Glomerular visceral epithelial cell (primary cell): Measurements from ENCODE around the gene TANGO6.
"Not testable (repeated sequence)": the region's sequence is repeated elsewhere in the genome, so short reads cannot be mapped to it uniquely, and the experiment has no call there.

Experiments
- DNase-seq: peaks from one replicate; pipeline ENCODE4 v3.0.0-alpha.2; 2016; ENCODE audit errors: extremely low spot score

The TANGO6 gene

GRCh38 chr16:68843482-68844210 lies at the start of gene TANGO6:
TANGO6 (plus strand) TSS chr16:68843531; CDS start chr16:68843618, 87 bp downstream.
- DNase-seq, result peak; percentile 78

GRCh38 chr16:68798398-68798797 lies 44.9 kb upstream of the TANGO6 start:
- no peak for DNase-seq

DNA sequence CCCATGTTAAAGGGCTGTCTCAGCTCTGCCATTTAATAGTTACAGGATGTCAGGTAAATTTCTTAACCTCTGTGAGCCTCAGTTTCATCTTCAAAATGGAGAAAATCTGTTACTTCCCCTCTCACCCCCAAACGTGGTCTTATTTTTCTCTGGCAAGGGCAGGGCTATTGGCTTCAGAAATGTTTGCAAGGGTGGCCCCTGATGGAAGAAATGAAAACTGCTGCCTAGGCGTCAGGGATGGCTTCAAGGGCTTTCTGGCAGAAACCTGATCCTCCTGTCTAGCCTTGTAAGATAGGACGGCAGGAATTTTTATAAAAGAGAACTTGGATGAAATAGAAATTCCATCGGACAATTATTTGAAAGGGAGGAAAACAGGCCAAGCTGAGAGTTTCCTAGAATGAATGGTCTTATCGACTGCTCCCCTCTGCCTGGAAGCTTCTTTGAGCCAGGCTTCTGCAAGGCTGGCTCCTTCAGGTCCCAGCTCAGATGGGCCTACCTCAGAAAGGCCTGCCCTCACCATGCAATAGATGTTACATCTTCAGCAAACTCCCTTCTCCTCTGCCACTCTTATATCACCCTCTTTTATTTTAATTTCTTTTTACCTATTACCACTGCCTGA lies 43.0 kb upstream of the TANGO6 start:
- peak; percentile 68 for DNase-seq

- DNase-seq, result no peak
These were observed 41.1 kb upstream of the TANGO6 start for GRCh38 chr16:68802190-68802589.

GRCh38 chr16:68806422-68806821 lies 36.9 kb upstream of the TANGO6 start:
- DNase-seq, result no peak

- DNase-seq, result no peak
These were observed 36.4 kb upstream of the TANGO6 start for GRCh38 chr16:68806981-68807380.

DNA sequence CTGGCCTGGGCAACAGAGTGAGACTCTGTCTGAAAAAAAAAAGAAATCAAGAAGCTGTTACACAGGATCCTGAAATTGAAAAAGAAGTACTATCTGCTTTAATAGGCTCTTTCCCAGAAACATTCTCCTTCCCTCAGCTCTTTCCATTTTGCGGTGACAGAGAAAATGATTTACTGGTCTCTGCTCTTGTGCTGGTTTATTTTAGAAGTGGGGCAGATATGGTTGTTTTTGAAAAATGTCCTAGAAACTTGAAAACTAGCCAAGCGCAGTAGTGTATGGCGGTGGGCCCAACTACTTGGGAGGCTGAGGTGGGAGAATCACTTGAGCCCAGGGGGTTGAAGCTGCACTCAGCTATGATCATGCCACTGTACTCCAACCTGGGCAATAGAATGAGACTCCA lies 28.8 kb upstream of the TANGO6 start:
- no peak for DNase-seq

- peak; percentile 85 for DNase-seq
These were observed 19.8 kb upstream of the TANGO6 start for GRCh38 chr16:68823401-68824135.

DNA sequence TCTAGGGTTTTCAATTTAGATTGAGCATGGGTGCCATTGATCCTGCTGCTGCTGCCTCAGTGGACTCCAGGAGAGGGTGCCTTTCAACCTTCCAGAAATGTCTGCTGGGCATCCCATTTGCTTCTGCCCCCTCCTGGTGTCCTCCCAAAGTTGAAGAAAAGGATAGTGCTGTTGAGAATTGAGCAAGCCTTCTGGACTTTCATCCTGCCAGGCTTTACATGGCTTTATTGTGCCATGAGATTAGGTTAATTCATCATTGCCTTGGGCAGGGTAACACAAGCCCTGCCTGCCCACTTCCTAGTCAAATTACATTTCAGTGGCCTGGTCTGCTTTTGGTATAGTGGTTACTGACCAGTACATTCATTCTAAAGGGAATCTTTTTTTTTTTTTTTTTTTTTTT lies 17.9 kb upstream of the TANGO6 start:
- no peak for DNase-seq

GRCh38 chr16:68826652-68827051 lies 16.7 kb upstream of the TANGO6 start:
- no peak for DNase-seq

GRCh38 chr16:68833251-68833650 lies 10.1 kb upstream of the TANGO6 start:
- no peak for DNase-seq

- DNase-seq, result no peak
These were observed 8.8 kb upstream of the TANGO6 start for GRCh38 chr16:68834550-68834949.

GRCh38 chr16:68835970-68836369 lies 7.4 kb upstream of the TANGO6 start:
- DNase-seq, result no peak

GRCh38 chr16:68839831-68840230 lies 3.5 kb upstream of the TANGO6 start:
- DNase-seq, result no peak

DNA sequence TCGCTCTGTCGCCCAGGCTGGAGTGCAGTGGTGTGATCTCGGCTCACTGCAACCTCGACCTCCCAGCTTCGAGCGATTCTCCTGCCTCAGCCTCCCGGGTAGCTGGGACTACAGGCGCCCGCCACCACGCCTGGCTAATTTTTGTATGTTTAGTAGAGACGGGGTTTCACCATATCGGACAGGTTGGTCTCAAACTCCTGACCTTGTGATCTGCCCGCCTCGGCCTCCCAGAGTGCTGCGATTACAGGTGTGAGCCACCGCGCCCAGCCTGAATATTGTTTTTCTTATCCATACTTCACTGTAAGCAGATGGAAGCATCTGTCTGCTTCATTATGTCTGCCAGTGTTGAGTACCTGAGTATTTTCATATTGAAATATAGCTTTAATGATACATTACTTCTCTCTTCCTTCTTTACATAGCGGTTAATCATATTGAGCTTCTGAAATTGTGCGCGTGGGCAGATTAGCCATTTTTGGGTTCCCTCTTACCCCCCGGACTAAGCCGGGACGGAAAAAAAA lies 308 bp upstream of the TANGO6 start:
- not testable (repeated sequence) for DNase-seq

GRCh38 chr16:68844211-68844564 lies 857 bp downstream of the TANGO6 start:
- no peak for DNase-seq

DNA sequence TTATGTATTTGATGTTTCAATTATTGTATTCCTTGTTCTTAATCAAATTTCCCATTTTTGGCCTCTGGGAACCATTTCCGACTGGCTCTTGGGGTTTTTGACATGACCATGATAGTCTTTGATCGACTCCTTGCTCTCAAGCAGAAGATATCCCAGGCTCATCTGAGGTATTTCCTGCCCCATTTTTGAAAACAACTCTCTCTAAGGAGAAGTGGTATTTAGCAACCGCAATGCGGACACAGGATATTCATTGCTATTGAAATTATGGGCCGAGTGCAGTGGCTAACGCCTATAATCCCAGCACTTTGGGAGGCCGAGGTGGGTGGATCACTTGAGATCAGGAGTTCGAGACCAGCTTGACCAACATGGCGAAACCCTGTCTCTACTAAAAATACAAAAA lies 5.5 kb downstream of the TANGO6 start:
- DNase-seq, result no peak

DNA sequence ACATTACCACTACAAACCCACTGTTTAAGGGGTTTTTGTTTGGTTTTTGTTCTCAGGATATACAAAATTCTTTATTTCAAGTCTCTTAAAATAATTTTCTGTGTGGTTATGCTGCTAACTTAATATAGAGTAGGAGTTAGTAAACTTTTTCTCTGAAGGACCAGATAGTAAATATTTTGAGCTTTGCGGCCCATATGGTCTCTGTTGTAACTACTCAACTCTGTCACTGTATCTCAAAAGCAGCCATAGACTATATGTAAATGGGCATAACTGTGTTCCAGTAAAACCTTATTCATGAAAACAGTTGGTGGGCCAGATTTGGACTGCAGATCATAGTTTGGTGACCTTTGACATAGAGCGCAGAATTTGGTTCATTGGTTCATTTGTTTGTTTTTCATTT lies 7.2 kb downstream of the TANGO6 start:
- no peak for DNase-seq

DNA sequence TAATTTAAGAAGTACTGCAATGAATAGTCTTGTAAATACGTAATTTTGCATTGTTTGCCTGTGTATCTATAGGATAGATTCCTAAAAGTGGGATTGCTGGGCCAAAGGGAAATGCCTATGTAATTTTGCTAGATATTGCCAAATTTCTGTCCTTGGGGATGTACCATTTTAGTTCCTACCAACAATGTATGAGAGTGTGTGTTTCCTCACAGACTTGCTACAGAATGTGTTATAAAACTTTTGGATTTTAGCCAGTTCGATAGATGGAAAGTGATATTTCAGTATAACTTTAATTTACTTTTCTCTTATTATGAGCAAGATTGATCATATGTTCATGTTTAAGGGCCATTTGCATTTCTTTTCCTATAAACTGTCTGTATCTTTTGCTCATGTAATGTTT lies 8.3 kb downstream of the TANGO6 start:
- DNase-seq, result no peak

DNA sequence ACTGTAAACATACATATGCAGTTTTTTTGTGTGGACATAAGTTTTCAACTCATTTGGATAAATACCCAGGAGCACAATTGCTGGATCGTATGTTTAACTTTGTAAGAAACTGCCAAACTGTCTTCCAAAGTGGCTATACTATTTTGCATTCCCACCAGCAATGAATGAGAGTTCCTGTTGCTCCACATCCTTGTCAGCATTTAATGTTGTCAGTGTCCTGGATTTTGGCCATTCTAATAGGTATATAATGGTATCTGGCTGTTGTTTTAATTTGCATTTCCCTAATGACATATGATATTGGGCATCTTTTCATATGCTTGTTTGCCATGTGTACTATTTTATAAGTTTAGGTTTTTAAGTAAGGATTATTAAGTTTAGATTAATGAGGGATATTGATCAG lies 14.1 kb downstream of the TANGO6 start:
- no peak for DNase-seq

- no peak for DNase-seq
These were observed 16.5 kb downstream of the TANGO6 start for GRCh38 chr16:68859828-68860227.

- DNase-seq, result no peak
These were observed 17.9 kb downstream of the TANGO6 start for GRCh38 chr16:68860978-68861892.
